ENCODE measurements around the gene MAP3K6. TPM values are rescaled to one million over a fixed set of nuclear protein-coding genes. Genes with fewer than 3 reads are reported as not detected.

MAP3K6 gene
- polyA plus RNA-seq, 2 of the 4 experiments (the other 2 are of a cell fraction) = 3.6 to 8.5 TPM

- no peaks in the 10 kb centered on the region for H3K9me3 ChIP-seq
- no peak overlapping the region for H3K27ac ChIP-seq
- ATAC-seq (no peak), FAIRE-seq (no peak), DNase-seq (ENCODE audit: low read depth in 1 of 2, low spot score in 1 of 2) (no peak)
- no peak overlapping the region for H3K4me3 ChIP-seq
- H3K4me2 ChIP-seq = no peak overlapping the region
- ChIA-PET POLR2A (no interaction called here), CTCF (interaction anchor here (1.2 to 12.0 kb wide), 4 partner anchors 8 to 345 kb away, joined by 3 to 215 read pairs (median 34); no protein-coding TSS in a partner anchor)
- H3K4me1 ChIP-seq = no peaks in the 10 kb centered on the region
- 79% methylated on average over 12 of the region's 13 CpGs for WGBS (ENCODE audit: missing lambda C conversion rate)
- no peak for TF ChIP-seq EHF (CRISPR knock-in tag; IDR thresholded peaks at IDR 0.05)
- no peak for TF ChIP-seq MAFK (IDR thresholded peaks at IDR 0.05; ENCODE audit: partially characterized antibody)
- no peak for TF ChIP-seq FOXS1 (CRISPR knock-in tag; IDR thresholded peaks at IDR 0.05)
- TF ChIP-seq PBX3 (IDR thresholded peaks at IDR 0.05) = no peak
- TF ChIP-seq KDM1A (IDR thresholded peaks at IDR 0.05; ENCODE audit: low read depth) = no peak
- TF ChIP-seq BHLHE40 (IDR thresholded peaks at IDR 0.05; ENCODE audit: low read depth, low read length) = no peak
- TF ChIP-seq FOSB (CRISPR knock-in tag; IDR thresholded peaks at IDR 0.05) = no peak
- TF ChIP-seq HOXB13 (CRISPR knock-in tag; IDR thresholded peaks at IDR 0.05; ENCODE audit: low read depth) = no peak
- no peak for TF ChIP-seq RCOR1 (IDR thresholded peaks at IDR 0.05; ENCODE audit: low read depth, low read length)
- no peak for TF ChIP-seq ZNF302 (CRISPR knock-in tag; IDR thresholded peaks at IDR 0.05)
- no peak for TF ChIP-seq USF2 (IDR thresholded peaks at IDR 0.05)
- no peak for TF ChIP-seq RAD21 (conservative IDR thresholded peaks at IDR 0.05 in 1 of 2, IDR thresholded peaks at IDR 0.05 in 1 of 2)
- no peak for TF ChIP-seq REST (IDR thresholded peaks at IDR 0.05)
- TF ChIP-seq EP300 (IDR thresholded peaks at IDR 0.05) = no peak
- no peak for TF ChIP-seq ZSCAN20 (CRISPR knock-in tag; IDR thresholded peaks at IDR 0.05)
- TF ChIP-seq KDM5A (IDR thresholded peaks at IDR 0.05) = no peak
Observed at GRCh38 chr1:27383661-27384060, 16.9 kb upstream of the MAP3K6 start.

GRCh38 chr1:27383039-27383605 lies 16.4 kb upstream of the MAP3K6 start, which contains the start of gene CD164L2:
CD164L2 (minus strand) TSS chr1:27383333; CDS start chr1:27383239, 94 bp downstream.
- DNase-seq (ENCODE audit: low read depth in 1 of 2, low spot score in 1 of 2) (no peak), FAIRE-seq (no peak), ATAC-seq (peak; percentile 16 to 17; a peak in 4 of 6 replicates)
- TF ChIP-seq PHF8 (IDR thresholded peaks at IDR 0.05; ENCODE audit: borderline replicate concordance, low read depth) = no peak
- no peak for TF ChIP-seq ZSCAN20 (CRISPR knock-in tag; IDR thresholded peaks at IDR 0.05)
- no peak for TF ChIP-seq RNF2 (IDR thresholded peaks at IDR 0.05; ENCODE audit: borderline replicate concordance, low read depth)
- Histone ChIP-seq H3K4me3 (no peak within 1 kb of the TSS), H3K9me3 (no peaks in the 10 kb centered on the region), H3K27ac (no peak within 1 kb of the TSS), H3K4me2 (no peak within 1 kb of the TSS), H3K4me1 (no peaks in the 10 kb centered on the region)
- 93% methylated on average over 2 of the region's 43 CpGs for WGBS (ENCODE audit: missing lambda C conversion rate)
- ChIA-PET POLR2A (no interaction called here), CTCF (interaction anchor here (1.0 to 12.0 kb wide), 8 partner anchors 8 to 174 kb away, joined by 3 to 215 read pairs (median 5); partner anchors contain the start of gene MAP3K6)
